NT2/D1 (cell line): ENCODE results near the gene CLEC7A.

Experiments
- YY1 ChIP-seq: IDR thresholded peaks from 2 replicates; pipeline ENCODE4 v1.6.1; 2011; ENCODE audit not compliant: insufficient read length, insufficient read depth
- ZNF274 ChIP-seq: IDR thresholded peaks from 2 replicates; pipeline ENCODE4 v1.6.1; 2011; ENCODE audit warnings: mild to moderate bottlenecking, low read depth, low read length

DNA sequence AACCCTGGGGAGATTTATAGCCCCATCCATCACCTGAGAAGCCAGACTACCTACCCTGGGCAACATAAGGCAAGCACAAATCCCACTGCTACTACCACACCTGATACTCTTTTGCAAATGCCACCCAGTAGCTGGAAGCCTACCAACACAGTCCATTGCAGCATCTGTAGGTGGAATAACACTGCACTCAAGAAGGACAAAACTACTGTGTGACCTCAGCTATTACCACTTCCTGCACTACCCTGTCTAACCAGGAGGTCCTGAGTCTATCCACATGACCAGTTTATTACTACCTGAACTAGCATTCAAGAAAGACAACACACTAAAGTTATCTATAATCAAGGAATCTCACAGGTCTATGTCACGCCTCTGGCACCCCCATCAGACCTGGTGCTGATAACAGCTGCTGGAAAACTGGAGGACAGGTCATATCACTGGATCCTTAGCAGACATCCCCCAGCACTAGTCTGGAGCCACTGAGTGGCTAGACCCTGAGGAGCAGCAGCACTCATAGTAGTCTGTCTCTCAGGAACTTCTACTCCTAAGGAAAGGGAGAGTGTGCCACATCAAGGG is 28.3 kb downstream of the CLEC7A start:
- TF ChIP-seq ZNF274 = no peak
- no peak for TF ChIP-seq YY1
